ENCODE results near the gene ANKRD13D. TPM values are rescaled to one million over a fixed set of nuclear protein-coding genes. Genes with fewer than 3 reads are reported as not detected.

Gene ANKRD13D
- total and polyA plus RNA-seq, 2 donors from 2014 or later, result 21.9 to 68.3 TPM

DNA sequence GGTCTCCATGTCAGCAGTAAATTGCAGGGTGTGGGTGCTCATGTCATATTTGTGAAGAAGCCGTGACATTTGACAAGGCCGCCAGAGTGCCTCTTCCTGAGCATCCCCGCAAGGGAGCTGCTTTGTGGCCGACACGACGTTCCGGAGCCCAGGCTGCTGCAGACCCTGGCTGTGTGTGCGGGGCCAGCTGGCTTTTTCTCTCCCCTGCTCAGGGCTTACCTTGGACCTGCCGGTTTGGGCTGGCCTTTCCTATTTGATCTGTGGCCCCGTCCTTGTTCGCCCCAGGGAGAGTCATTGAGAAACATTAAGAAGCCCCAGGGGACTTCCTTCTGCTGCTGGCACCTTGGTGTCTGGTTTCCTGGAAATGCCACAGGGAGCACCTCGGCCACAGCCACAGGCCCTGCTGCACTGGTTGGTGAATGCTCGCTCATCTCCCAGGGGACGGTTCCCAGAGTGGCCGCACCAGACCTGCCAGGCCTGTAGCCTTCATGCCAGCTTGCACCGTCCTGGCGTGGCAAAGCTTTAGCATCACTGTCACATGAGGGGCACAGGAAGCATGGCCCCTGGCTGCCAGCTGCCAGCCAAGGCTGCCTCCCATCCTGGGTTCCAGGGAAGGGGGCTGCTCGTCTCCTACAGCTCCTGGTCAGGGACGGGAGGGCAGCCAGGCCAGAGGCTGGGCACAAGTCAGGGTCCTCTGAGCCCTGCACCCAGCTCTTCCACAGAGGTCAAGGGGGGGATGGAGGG lies 17.4 kb upstream of the ANKRD13D start:
- intact Hi-C loops (cut with DNase I), result no loop called here
- H3K27me3 ChIP-seq (ENCODE audit: control insufficient read depth, insufficient read depth, low read length), result no peaks in the 10 kb centered on the region
- H3K27ac ChIP-seq (ENCODE audit: low read depth in 2 of 2, low read length in 2 of 2), result peak overlapping the region in 1 of 2 donors; percentile 38
- no peaks in the 10 kb centered on the region for H3K9me3 ChIP-seq (ENCODE audit: control insufficient read depth in 2 of 3, insufficient read depth in 1 of 3, low read length in 3 of 3)
- DNase-seq, result peak in 2 of 5 donors; percentile 38 to 77
- H3K4me1 ChIP-seq (ENCODE audit: control insufficient read depth in 2 of 3, insufficient read depth in 2 of 3, low read depth in 1 of 3, low read length in 3 of 3), result peaks cover 5 to 85% (median 56%) of the 10 kb centered on the region in 3 donors
- H3K36me3 ChIP-seq (ENCODE audit: control insufficient read depth in 2 of 3, insufficient read depth in 3 of 3, low read length in 3 of 3), result peaks cover 0 to 5% (median 2%) of the 10 kb centered on the region in 3 donors
- peak overlapping the region in 1 of 3 donors; percentile 3 for H3K4me3 ChIP-seq (ENCODE audit: low read length in 3 of 3)
- no peak overlapping the region for H3K9ac ChIP-seq (ENCODE audit: low read length in 3 of 3)
- TF ChIP-seq, protein P1, sequence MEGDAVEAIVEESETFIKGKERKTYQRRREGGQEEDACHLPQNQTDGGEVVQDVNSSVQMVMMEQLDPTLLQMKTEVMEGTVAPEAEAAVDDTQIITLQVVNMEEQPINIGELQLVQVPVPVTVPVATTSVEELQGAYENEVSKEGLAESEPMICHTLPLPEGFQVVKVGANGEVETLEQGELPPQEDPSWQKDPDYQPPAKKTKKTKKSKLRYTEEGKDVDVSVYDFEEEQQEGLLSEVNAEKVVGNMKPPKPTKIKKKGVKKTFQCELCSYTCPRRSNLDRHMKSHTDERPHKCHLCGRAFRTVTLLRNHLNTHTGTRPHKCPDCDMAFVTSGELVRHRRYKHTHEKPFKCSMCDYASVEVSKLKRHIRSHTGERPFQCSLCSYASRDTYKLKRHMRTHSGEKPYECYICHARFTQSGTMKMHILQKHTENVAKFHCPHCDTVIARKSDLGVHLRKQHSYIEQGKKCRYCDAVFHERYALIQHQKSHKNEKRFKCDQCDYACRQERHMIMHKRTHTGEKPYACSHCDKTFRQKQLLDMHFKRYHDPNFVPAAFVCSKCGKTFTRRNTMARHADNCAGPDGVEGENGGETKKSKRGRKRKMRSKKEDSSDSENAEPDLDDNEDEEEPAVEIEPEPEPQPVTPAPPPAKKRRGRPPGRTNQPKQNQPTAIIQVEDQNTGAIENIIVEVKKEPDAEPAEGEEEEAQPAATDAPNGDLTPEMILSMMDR (IDR thresholded peaks at IDR 0.05; ENCODE audit: borderline replicate concordance, extremely low read depth, insufficient read depth), result no peak
- no peak for FAIRE-seq

DNA sequence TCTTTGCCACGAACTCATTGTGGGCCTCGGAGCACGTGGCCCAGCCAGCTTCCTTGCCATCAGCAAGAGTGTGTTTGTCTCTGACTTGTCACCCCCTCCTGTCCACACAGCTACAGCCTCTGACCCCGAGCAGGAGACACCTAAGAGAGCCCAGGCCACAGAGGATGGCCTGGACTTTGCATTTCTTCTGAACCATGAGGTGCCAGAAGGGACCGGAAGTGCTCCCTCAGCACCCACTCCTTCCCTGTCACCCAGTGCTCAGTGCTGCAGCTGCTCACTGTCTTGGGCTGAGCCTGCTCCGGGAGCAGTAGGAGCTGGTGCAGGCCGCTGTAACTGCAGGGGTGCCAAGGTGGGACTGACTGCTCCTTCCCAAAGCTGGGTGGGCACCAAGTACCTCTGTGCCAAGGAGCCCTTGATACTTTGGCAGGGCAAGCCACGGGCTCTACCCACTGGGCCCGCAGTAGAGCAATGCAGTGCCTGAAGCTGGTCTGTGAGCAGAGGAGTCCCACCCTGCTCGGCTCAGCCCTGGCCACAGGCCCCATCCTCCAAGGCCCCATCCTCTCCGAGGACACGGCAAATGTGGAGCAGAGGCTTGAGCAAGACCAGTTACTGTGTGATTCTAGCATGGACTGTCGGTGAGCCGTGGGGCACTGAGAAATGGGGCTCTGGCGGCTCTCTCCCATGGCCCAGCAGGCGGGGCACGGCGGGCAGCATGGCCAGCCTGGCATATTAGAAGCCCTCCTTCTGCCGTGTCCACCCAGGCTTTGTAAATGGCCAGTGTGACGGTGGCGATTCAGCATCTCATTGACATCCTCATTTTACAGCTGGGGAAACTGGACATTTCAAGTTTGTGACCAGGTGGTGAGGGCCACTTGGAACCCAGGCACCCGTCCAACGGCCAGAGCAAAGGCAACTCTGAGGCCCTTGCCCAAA lies 16.5 kb upstream of the ANKRD13D start:
- H3K4me1 ChIP-seq (ENCODE audit: control insufficient read depth in 2 of 3, insufficient read depth in 2 of 3, low read depth in 1 of 3, low read length in 3 of 3), result peaks cover 5 to 86% (median 56%) of the 10 kb centered on the region in 3 donors
- intact Hi-C loops (cut with DNase I), result no loop called here
- DNase-seq, result peak in 2 of 5 donors; percentile 30 to 72
- H3K27me3 ChIP-seq (ENCODE audit: control insufficient read depth, insufficient read depth, low read length), result no peaks in the 10 kb centered on the region
- H3K27ac ChIP-seq (ENCODE audit: low read depth in 2 of 2, low read length in 2 of 2), result peak overlapping the region; percentile 38 to 43
- no peak for FAIRE-seq
- H3K36me3 ChIP-seq (ENCODE audit: control insufficient read depth in 2 of 3, insufficient read depth in 3 of 3, low read length in 3 of 3), result peaks cover 0 to 5% (median 2%) of the 10 kb centered on the region in 3 donors
- TF ChIP-seq, protein P1 (IDR thresholded peaks at IDR 0.05; ENCODE audit: borderline replicate concordance, extremely low read depth, insufficient read depth), result no peak
- H3K4me3 ChIP-seq (ENCODE audit: low read length in 3 of 3), result peak overlapping the region in 1 of 3 donors; percentile 3
- H3K9me3 ChIP-seq (ENCODE audit: control insufficient read depth in 2 of 3, insufficient read depth in 1 of 3, low read length in 3 of 3), result no peaks in the 10 kb centered on the region
- peak overlapping the region in 2 of 3 donors; percentile 19 to 25 for H3K9ac ChIP-seq (ENCODE audit: low read length in 3 of 3)

DNA sequence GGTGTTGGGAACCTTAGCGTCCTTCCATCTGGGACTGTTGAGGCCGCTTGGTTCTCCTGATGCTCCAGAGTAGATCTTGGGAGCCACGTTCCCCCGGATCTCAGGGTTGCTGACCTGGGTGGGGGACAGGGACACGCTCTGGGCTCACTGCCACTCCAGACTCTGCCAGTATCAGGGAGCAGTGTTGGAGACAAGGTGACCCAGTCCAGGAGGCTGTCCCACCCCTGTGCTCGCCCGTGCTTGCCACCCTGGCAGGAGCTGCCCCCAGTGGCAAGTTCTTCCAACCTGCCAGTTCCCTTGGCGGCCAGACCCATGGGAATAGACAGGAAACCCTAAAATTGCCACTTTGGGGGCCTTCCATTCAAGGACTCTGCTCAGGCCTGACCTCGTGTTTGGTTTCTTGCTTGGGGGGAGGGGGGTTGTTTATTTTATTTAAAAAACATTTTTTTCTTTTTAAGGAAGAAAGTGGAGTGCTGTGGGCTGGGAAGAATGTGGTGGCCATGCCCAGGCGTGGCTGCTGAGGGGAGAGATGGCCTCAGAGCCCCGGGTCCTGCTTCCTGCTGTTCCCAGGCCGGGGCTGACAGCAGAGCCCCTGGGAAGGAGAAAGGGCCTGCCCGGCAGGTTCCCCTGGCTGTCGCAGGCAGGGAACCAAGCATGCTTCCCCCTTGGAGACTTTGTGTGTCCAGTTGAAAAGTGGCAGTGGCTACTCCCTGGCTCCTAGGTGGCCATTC lies 15.7 kb upstream of the ANKRD13D start:
- peak in 2 of 5 donors; percentile 30 to 80 for DNase-seq
- intact Hi-C loops (cut with DNase I), result no loop called here
- H3K36me3 ChIP-seq (ENCODE audit: control insufficient read depth in 2 of 3, insufficient read depth in 3 of 3, low read length in 3 of 3), result peaks cover 0 to 5% (median 0%) of the 10 kb centered on the region in 3 donors
- no peak overlapping the region for H3K4me3 ChIP-seq (ENCODE audit: low read length in 3 of 3)
- FAIRE-seq, result no peak
- TF ChIP-seq, protein P1 (IDR thresholded peaks at IDR 0.05; ENCODE audit: borderline replicate concordance, extremely low read depth, insufficient read depth), result no peak
- peak overlapping the region in 1 of 3 donors; percentile 25 for H3K9ac ChIP-seq (ENCODE audit: low read length in 3 of 3)
- H3K9me3 ChIP-seq (ENCODE audit: control insufficient read depth in 2 of 3, insufficient read depth in 1 of 3, low read length in 3 of 3), result no peaks in the 10 kb centered on the region
- H3K27me3 ChIP-seq (ENCODE audit: control insufficient read depth, insufficient read depth, low read length), result no peaks in the 10 kb centered on the region
- H3K4me1 ChIP-seq (ENCODE audit: control insufficient read depth in 2 of 3, insufficient read depth in 2 of 3, low read depth in 1 of 3, low read length in 3 of 3), result peaks cover 5 to 84% (median 49%) of the 10 kb centered on the region in 3 donors
- peak overlapping the region; percentile 33 to 43 for H3K27ac ChIP-seq (ENCODE audit: low read depth in 2 of 2, low read length in 2 of 2)

Data from kidney (tissue), 14 donors.